Smooth muscle cell (in vitro differentiated cells): ENCODE data around the gene CPPED1. TPM values are rescaled to one million over a fixed set of nuclear protein-coding genes. Genes with fewer than 3 reads are reported as not detected.

ENCODE experiments used
- DNase-seq: peaks from one replicate; lab custom pipeline; 2025; ENCODE audit not compliant: unreplicated experiment; lab: John Stamatoyannopoulos, UW
- H2AFZ ChIP-seq: fragments of 200-600 bp; sonication (generic); 2 replicates; pipeline ENCODE4 v1.6.0; 2016; ENCODE audit warnings: antibody characterized with exemption, low read depth, mild to moderate bottlenecking
- H3F3A ChIP-seq: fragments of 200-600 bp; sonication (generic); 2 replicates; pipeline ENCODE4 v1.6.0; 2017; ENCODE audit warnings: antibody characterized with exemption, low read depth
- H3K27ac ChIP-seq: fragments of 200-600 bp; sonication (generic); 2 replicates; pipeline ENCODE4 v1.5.1; 2016; ENCODE audit warnings: low read depth, mild to moderate bottlenecking
- H3K27me3 ChIP-seq: fragments of 200-600 bp; sonication (generic); 2 replicates; pipeline ENCODE4 v1.6.1; 2016; ENCODE audit warnings: low read depth, mild to moderate bottlenecking
- H3K36me3 ChIP-seq: fragments of 200-600 bp; sonication (generic); 2 replicates; pipeline ENCODE4 v1.5.1; 2016; ENCODE audit warnings: low read depth
- H3K4me1 ChIP-seq: fragments of 200-600 bp; sonication (generic); 2 replicates; pipeline ENCODE4 v1.5.1; 2016; ENCODE audit warnings: low read depth
- H3K4me2 ChIP-seq: fragments of 200-600 bp; sonication (generic); 2 replicates; pipeline ENCODE4 v1.6.0; 2016; ENCODE audit warnings: mild to moderate bottlenecking
- H3K4me3 ChIP-seq: fragments of 200-600 bp; sonication (generic); 2 replicates; pipeline ENCODE4 v1.5.1; 2016; ENCODE audit warnings: mild to moderate bottlenecking
- H3K79me2 ChIP-seq: fragments of 200-600 bp; sonication (generic); 2 replicates; pipeline ENCODE4 v1.6.0; 2016; ENCODE audit warnings: low read depth, mild to moderate bottlenecking
- H3K9ac ChIP-seq: fragments of 200-600 bp; sonication (generic); 2 replicates; pipeline ENCODE4 v1.6.0; 2016; ENCODE audit warnings: low read depth
- H3K9me3 ChIP-seq: fragments of 200-600 bp; sonication (generic); replicated peaks from 2 replicates; pipeline ENCODE4 v1.5.1; 2016; ENCODE audit warnings: low read depth
- H4K20me1 ChIP-seq: fragments of 200-600 bp; sonication (generic); 2 replicates; pipeline ENCODE4 v1.6.0; 2016; ENCODE audit warnings: low read depth
- WGBS: methylation state at CpG from one replicate; pipeline ENCODE4 v1.1.7; 2016; ENCODE audit warnings: low lambda C conversion rate; 5-methylcytosine and 5-hydroxymethylcytosine counted together
- polyA plus RNA-seq: library from polyadenylated mRNA; unstranded; fragments of >200 nt; fragmentation: Nextera tagmentation; extraction: Ambion mirVana; gene quantifications from 2 replicates; pipeline ENCODE4 v1.2.1, GENCODE V29; 2016
- total RNA-seq: library from RNA; depleted of rRNA; stranded (reverse); fragments of >200 nt; gene quantifications from 2 replicates; pipeline ENCODE4 v1.2.3, GENCODE V29; 2014
- TF ChIP-seq, protein P1 (sequence below): fragments of 200-600 bp; sonication (generic); IDR thresholded peaks from 2 replicates; pipeline ENCODE4 v1.5.1; 2017; ENCODE audit warnings: borderline replicate concordance, mild to moderate bottlenecking, antibody characterized with exemption; ENCODE audit not compliant: insufficient read depth, poor library complexity, severe bottlenecking

CPPED1 gene
- total and polyA plus RNA-seq, 2 experiments from 2014 or later, result 17.2 to 20.9 TPM

DNA sequence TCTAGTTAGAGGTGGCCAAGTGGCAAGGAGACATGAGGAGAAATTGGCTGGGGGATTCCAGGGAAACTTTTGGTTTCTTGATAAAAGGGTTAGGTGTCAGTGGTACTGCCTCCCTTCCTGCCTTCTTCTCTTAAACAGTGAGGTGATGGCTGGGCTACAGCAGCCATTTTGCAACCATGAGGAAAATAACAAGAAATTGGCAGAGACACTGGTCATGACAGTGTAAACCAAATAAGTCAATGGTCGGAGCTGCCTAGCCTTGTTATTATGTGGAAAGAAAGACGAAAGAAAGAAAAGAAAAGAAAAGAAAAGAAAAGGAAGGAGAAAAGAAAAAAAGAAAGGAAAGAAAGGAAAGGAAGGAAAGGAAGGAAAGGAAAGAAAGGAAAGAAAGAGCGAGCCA lies 63.9 kb downstream of the CPPED1 start:
- H4K20me1 ChIP-seq, result no peaks in the 10 kb centered on the region
- H3K27me3 ChIP-seq, result no peaks in the 10 kb centered on the region
- H3K36me3 ChIP-seq, result peaks cover 3% of the 10 kb centered on the region
- H3K4me2 ChIP-seq, result no peak overlapping the region
- H3K79me2 ChIP-seq, result no peaks in the 10 kb centered on the region
- no peak overlapping the region for H2AFZ ChIP-seq
- no peak overlapping the region for H3K9ac ChIP-seq
- H3K4me3 ChIP-seq, result no peak overlapping the region
- no peaks in the 10 kb centered on the region for H3K9me3 ChIP-seq
- H3F3A ChIP-seq, result no peaks in the 10 kb centered on the region
- DNase-seq, result no peak
- no peaks in the 10 kb centered on the region for H3K4me1 ChIP-seq
- TF ChIP-seq, protein P1, sequence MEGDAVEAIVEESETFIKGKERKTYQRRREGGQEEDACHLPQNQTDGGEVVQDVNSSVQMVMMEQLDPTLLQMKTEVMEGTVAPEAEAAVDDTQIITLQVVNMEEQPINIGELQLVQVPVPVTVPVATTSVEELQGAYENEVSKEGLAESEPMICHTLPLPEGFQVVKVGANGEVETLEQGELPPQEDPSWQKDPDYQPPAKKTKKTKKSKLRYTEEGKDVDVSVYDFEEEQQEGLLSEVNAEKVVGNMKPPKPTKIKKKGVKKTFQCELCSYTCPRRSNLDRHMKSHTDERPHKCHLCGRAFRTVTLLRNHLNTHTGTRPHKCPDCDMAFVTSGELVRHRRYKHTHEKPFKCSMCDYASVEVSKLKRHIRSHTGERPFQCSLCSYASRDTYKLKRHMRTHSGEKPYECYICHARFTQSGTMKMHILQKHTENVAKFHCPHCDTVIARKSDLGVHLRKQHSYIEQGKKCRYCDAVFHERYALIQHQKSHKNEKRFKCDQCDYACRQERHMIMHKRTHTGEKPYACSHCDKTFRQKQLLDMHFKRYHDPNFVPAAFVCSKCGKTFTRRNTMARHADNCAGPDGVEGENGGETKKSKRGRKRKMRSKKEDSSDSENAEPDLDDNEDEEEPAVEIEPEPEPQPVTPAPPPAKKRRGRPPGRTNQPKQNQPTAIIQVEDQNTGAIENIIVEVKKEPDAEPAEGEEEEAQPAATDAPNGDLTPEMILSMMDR, result no peak
- 95% methylated on average over 3 of the region's 3 CpGs for WGBS
- no peak overlapping the region for H3K27ac ChIP-seq

DNA sequence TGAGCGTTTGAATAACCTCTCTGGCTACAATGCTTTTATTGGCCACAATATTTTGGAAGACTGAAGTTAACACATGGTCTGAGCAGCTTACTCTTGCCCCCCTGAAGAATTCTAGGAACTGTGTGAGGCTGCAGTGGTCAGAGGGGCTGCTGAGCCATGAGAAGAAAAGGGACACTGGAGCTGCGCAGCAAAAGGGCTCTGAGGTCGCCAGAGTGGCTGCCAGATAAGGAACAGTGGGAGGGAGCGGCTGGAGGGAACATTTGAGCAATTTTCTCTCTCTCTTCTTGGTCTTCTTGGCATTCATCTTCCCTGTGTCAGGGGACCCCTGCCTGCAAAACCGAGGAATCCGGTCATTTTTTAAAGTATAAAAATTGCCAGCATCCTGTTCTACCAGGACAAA lies 66.1 kb downstream of the CPPED1 start:
- 66% methylated on average over 6 of the region's 6 CpGs for WGBS
- H3K9ac ChIP-seq, result no peak overlapping the region
- DNase-seq, result no peak

DNA sequence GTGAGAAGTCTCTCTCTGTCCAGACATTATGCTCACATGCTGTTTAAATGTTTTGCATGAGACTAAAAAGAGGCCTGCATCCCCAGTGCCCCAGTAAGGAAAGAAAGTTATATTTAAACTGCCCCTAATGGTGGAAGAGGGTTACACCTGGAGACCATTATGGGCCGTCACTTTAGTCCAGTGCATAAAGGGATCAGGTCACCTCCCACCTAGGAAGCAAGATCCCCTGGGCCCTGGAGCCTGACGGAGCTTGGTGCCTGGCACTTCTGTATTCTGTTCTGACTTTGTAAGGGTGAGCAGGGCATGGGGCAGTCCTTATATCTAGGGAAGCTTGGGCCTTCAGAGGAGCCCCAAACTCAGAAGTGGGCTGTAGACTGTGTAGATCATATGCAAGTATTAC lies 67.9 kb downstream of the CPPED1 start:
- Histone ChIP-seq H3K27ac (no peak overlapping the region), H3K4me3 (no peak overlapping the region), H3K36me3 (peaks cover 3% of the 10 kb centered on the region), H3K4me2 (no peak overlapping the region), H3K27me3 (no peaks in the 10 kb centered on the region), H3K9ac (no peak overlapping the region), H4K20me1 (no peaks in the 10 kb centered on the region), H3K9me3 (peaks cover 5% of the 10 kb centered on the region), H3K4me1 (no peaks in the 10 kb centered on the region), H2AFZ (no peak overlapping the region), H3K79me2 (peaks cover 3% of the 10 kb centered on the region), H3F3A (no peaks in the 10 kb centered on the region)
- WGBS, result 91% methylated on average over 2 of the region's 2 CpGs
- DNase-seq, result no peak
- TF ChIP-seq, protein P1, result no peak

More for the DNA sequence above, 66.1 kb downstream of the CPPED1 start:
- H3F3A ChIP-seq, result no peaks in the 10 kb centered on the region
- no peaks in the 10 kb centered on the region for H3K4me1 ChIP-seq
- TF ChIP-seq, protein P1, result no peak
- H3K36me3 ChIP-seq, result peaks cover 3% of the 10 kb centered on the region
- H2AFZ ChIP-seq, result no peak overlapping the region
- peaks cover 3% of the 10 kb centered on the region for H3K79me2 ChIP-seq
- H3K9me3 ChIP-seq, result peaks cover 5% of the 10 kb centered on the region
- H4K20me1 ChIP-seq, result no peaks in the 10 kb centered on the region
- H3K27ac ChIP-seq, result no peak overlapping the region
- H3K4me3 ChIP-seq, result no peak overlapping the region
- H3K27me3 ChIP-seq, result no peaks in the 10 kb centered on the region
- no peak overlapping the region for H3K4me2 ChIP-seq

DNA sequence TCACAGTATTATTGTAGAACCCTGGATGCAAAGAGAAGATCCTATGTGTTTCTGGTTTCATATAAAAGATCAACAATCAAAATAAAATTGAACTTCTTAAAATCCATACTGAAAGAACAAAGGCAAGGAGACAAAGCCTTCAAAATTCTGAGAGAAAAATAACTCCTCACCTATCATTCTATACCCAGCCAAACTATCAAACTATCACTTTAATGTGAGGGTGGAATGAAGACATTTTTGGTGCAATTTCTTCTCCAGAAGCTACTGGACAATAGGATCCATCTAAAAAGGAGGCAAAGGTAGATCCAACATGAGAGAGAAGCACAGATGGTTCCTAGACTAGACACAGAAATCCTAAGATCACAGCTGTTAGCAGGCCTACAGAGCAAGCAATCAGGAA lies 71.1 kb downstream of the CPPED1 start:
- Histone ChIP-seq H3K9me3 (peaks cover 5% of the 10 kb centered on the region), H4K20me1 (no peaks in the 10 kb centered on the region), H3K9ac (no peak overlapping the region), H3K36me3 (no peaks in the 10 kb centered on the region), H3K4me3 (no peak overlapping the region), H3K4me2 (no peak overlapping the region), H3F3A (peaks cover 7% of the 10 kb centered on the region), H3K4me1 (peaks cover 8% of the 10 kb centered on the region), H2AFZ (no peak overlapping the region), H3K27ac (no peak overlapping the region), H3K79me2 (peaks cover 3% of the 10 kb centered on the region), H3K27me3 (no peaks in the 10 kb centered on the region)
- DNase-seq, result no peak
- TF ChIP-seq, protein P1, result no peak
